Renal cortical epithelial cell (primary cell): Measurements from ENCODE around the gene YWHAE. TPM values are rescaled to one million over a fixed set of nuclear protein-coding genes. Genes with fewer than 3 reads are reported as not detected.
"Not testable (repeated sequence)": the region's sequence is repeated elsewhere in the genome, so short reads cannot be mapped to it uniquely, and the experiment has no call there.

ENCODE experiments used
- DNase-seq: peaks from one replicate; pipeline ENCODE4 v3.0.0-alpha.2; 2011; ENCODE audit warnings: low read depth
- total RNA-seq: library from RNA; depleted of rRNA; stranded (reverse); fragments of >200 nt; gene quantifications from 2 replicates; pipeline ENCODE4 v1.2.3, GENCODE V29; 2014

YWHAE gene
- total RNA-seq: 615 and 1,023 TPM in 2 replicates

DNA sequence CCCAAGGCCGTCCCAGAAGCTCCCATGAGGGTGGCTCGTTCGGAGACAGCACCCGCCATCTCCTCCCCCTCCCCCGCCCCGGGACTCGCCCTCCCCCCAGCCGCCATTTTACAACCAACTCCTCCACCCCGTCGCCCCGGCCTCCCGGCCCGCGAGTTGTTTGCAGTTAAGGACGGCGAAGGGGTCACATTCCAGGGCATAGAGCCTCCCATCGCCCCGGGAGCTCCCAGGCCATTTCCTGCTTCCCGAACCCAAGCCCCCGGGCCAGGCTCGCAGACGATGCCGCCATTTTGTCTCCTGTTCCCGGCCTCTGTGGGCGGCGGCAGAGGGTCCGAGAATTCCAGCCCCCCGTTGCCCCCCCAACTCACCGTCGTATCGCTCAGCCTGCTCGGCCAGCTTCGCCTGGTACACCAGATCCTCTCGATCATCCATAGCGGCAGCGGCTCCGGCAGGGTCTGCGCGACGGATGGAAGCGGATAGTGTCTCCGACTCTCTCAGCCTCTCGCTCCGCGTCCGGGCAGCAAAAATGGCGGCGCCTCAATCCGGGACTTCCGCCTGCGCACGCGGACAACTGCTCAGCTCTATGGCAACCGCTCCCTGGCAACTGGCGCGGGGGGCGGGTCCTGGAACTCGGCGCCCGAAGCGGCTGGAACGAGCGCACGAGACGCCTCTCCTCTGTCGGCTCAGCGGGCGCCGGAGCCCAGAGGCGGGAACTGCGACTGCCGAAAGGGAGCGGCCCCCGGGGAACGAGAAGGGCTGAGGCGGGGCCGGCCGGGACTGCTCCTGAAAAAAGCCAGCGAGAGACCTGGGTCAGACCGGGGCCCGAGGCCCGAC is at the start of gene YWHAE:
Gene YWHAE, minus strand, starts transcription at position 544 of the 834 bp plus-strand sequence. Its CDS starts 112 bp downstream, at position 432.
- DNase-seq: peak; percentile 75

DNA sequence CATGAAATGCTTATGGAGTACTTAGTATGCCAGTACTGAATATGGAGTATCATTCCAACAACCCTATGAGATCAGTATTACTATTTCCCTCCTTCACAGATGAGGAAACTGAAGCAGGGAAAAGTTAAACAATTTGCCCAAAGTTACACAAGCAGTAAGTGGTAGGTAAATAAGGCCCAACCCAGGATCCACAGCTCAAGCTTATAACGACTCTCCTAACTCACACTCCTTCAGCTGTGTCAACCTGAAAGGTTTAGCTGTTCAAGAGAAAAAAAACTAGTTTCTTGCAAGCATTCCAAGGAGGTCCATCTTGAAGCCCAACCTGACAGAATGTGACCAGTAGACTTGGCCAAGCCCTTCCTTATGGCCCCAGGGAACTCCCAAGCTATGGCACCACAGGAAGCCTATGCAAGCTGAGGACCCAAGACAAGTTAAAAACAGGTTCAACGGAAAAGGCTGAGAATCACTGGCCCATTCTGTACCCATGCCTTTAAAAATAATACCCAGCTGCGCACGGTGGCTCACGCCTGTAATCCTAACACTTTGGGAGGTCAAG is 49.5 kb upstream of the YWHAE start:
- DNase-seq: no peak

DNA sequence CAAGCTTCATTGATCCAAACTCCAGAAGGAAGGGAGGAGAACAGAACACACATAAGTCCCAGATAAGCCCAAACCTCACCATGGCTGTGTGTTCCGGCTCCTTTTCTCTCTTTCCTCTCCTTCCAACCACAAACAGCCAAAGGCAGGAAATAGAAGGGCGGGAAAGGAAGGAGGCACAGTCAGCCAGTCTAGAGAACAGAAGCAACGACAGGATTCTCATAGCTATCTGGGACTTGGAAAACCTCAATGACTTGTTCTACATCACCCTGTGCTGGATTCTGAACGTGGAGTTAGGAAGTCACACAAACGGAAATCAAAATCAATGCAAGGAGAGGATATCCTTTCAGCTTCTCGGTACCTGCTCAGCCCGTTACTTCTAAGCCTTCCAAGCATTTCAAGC is 47.0 kb upstream of the YWHAE start:
- DNase-seq: no peak

DNA sequence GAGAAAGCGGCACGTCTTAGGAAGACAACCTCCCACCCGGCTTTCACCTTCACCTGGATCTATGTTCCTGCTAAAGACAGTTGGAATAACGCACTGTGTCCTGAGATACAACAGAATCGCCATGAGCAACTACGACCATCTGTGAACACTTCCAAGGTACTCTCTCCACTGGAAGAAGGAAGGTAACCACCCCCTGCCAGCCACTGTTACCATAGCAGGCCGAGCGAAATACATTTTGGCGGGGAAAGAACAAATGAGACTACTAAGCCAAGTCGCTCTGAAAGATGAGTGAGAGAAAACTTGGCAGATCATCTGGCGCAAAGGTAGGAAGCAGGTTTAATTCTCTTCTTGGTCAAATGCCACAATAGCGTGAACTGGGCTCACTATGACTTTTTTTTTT is 46.2 kb upstream of the YWHAE start:
- DNase-seq: no peak

DNA sequence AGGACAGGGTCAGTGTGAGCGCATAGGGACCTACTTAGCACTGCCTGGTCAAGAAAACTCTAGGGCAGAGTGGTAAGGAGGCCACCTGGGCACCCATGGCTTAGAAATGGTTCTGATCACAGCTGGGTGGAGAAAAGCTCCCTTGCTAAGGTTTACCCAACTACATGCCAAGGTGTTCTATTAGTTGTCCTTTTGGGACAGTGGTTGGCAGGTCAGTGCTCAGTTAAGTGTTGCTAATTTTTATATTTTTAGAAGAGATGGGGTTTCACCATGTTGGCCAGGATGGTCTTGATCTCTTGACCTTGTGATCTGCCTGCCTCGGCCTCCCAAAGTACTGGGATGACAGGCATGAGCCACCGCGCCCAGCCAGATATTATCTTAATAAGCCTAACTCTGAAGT is 45.7 kb upstream of the YWHAE start:
- not testable (repeated sequence) for DNase-seq

DNA sequence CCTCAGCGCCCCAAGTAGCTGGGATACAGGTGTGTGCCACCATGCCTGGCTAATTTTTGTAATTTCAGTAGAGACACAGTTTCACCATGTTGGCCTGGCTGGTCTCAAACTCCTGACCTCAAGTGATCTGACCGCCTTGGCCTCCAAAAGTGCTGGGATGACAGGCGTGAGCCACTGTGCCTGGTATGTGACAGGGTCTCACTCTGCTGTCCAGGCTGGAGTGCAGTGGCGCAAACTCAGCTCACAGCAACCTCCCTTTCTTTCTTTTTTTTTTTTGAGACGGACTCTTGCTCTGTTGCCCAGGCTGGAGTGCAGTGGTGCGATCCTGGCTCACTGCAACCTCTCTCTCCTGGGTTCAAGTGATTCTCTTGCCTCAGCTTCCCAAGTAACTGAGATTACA is 42.7 kb upstream of the YWHAE start:
- DNase-seq: not testable (repeated sequence)

DNA sequence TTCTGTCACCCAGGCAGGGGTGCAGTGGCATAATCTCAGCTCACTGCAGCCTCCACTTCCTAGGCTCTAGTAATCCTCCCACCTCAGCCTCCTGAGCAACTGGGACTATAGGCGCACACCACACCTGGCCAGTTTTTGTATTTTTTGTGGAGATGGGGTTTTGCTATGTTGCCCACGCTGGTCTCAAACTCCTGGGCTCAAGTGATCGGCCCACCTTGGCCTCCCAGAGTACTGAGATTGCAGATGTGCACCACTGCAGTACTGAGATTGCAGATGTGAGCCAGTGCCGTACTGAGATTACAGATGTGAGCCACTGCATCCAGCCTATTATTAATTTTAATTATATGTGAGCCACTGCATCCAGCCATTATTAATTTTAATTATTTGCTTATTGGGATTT is 42.2 kb upstream of the YWHAE start:
- DNase-seq: no peak

DNA sequence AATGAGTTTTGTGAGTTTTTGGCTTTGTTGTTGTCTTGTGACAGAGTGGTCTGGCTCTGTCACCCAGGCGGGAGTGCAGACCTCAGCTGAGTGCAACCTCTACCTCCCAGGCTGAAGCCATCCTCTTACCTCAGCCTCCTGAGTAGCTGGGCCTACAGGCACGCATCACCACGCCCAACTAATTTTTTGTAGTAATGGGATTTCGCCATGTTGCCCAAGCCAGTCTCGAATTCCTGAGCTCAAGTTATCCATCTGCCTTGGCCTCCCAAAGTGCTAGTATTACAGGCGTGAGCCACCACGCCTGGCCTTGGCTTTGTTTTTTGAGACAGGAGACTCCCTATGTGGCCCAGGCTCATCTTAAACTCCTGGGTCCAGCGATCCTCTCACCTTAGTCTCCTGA is 40.9 kb upstream of the YWHAE start:
- no peak for DNase-seq

DNA sequence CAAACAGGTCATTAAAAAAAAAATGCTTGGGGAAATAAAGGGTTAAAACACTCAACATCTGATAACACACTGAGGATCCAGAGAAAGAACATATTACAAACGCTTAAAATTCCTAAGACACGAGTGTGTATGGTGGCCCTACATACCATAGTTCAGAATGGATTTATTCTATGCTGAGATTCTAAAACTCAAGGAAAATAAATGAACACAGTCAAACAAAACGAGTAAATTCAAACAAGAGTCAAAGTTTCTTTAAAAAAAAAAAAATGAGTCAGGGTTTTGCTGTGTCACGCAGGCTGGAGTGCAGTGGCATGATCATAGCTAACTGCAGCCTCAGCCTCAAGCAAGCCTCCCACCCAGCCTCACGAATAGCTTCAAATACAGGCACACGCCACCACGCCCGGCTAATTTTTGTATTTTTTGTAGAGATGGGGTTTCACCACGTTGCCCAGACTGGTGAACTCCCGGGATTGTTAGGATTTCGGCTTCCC is 38.6 kb upstream of the YWHAE start:
- DNase-seq: peak; percentile 51

DNA sequence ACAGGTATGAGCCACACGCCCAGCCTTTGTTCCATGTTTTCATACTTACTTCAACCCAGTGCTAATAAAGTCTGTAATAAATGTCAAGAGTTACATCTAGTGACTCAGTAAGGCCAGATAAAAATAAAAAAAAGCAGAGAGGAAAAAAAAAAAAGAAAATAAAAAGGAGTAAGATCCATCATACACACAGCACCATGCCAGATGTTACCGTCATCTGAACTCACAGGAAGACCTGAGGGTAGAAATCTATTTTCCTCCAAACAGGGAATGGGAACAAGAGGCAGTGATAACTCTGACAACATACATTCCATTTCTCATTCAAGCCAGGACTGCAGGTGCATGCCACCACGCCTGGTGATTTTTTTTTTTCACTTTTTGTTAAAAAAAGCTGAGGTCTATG is 35.3 kb upstream of the YWHAE start:
- DNase-seq: no peak

DNA sequence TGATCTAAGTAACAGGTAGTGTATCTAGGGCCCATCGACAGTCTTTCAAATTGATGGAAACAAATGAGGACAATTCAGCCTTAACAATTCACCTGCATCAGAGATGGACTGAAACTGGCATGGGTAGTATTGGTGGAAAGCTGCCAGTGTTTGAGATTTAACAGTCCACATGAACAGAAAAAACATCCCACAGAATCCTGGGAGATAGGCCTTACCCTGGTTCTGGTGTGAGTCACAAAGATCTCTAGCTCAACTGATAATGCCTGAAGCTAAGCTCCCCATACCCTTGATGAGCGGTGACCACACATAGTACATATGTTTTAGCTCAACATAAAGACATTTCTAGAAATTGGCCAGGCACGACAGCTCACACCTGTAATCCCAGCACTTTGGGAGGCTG is 34.1 kb upstream of the YWHAE start:
- no peak for DNase-seq

DNA sequence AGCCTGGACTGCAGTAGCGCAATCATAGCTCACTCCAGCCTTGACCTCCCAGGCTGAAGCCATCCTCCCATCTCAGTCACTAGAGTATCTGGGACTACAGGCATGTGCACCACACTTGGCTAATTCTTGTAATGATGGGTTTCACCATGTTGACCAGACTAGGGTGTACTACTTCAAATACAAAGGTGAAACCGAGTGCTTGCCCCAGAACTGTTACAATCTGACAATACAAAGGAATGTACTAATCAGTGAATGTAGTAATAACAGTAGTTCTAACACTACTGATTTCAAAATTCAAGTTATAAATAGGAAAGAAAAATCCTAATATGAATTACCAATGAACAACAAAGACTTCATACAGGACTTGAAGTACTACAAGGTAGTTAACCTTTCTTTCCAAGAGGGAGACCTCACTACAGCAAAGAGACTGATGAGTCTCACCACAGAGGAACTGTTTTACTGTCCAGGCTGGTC is 31.6 kb upstream of the YWHAE start:
- no peak for DNase-seq

DNA sequence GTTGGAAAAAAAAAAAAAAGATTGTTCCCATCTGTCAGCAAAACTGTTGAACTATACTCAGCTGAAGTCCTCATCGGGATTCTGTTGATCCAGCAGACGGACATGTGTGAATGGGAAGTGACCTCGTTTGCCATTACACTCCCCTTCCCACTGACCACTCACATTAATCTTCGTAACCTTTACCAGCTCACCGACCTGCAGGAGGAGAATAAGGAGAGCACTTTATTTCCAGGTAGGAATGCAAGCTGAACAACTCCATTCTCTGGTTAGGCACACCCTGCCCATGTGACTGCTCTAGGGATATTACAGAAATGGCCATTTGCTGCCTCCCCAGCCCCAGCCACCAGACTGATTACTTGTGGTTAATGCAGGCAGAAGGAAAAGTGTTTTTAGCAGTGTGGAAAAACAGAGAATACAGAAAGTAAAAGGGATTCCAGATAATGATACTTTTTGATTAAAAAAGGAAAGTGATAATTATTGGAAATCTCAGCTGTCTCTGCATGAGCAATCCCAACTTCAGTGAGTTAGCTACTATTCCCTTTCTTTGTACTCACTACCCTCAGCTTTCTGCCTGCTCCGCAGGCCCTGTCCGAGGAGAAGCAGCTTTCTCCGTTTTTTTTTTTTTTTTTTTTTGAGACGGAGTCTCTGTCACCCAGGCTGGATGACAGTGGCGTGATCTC is 23.6 kb upstream of the YWHAE start:
- peak; percentile 64 for DNase-seq

DNA sequence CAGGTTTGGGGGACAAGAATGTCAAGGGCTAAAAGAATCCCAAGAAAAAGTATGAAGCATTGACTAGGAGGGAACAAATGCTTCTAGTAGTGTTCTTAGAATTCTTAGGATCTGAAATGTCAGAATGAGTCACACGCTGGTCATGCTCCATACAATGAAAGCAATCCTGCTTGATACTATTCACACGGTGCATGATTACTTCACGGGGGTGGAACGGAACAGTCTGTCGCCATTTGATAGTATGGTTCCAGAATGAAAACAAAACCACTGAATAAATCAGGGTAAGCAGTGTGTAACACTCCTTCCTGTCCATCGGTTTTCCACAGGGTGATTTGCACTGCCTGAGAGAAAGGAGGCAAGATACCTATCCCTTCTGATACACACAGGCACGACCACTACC is 22.9 kb upstream of the YWHAE start:
- DNase-seq: peak; percentile 99

DNA sequence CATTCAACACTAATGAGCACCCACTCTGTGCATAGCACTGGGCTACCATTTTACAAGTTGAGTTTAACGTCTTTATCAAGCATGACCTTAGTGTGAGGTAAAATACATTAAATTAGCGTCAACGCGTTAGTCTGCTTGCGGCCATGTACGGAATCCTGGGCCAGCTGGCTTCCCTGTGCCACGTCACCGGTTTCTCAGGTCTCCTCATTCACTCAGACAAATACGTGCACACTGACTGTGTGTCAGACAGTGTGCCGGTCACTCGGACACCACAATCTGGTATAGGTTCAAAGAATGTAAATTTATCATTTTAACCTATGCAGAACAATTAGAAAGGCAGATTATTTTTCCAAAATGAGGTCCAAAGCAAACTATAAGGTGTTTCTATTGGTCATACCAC is 21.4 kb upstream of the YWHAE start:
- DNase-seq: no peak

DNA sequence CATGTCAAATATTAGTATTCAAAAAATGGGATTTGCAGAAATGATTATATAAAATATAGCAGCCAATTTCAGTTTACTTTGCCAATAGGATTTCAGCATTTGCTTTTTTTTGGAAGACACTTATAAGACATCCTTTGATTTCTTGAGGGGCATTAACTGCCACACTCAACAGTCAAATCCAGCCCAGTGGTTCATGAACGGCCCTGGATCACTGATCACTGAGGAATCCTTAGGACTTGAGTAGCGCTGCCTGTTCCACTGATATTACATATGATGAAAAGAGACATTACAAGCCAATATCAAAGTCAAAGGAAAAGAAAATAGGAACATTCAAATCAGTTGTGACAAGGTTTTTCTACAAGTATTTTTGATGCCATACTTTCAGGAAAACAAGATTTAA is 21.0 kb upstream of the YWHAE start:
- DNase-seq: no peak

DNA sequence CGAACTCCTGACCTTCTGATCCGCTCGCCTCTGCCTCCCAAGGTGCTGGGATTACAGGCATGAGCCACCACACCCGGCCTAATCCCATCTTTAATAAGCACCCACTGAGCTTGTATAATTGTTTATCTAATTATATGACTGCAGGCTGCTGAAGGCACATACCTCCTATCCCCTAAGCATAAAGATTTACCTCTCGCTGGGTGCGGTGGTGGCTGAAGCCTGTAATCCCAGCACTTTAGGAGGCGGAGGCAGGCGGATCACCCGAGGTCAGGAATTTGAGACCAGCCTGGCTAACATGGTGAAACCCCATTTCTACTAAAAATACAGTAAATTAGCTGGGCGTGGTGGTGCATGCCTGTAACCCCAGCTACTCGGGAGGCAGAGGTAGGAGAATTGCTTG is 20.1 kb upstream of the YWHAE start:
- DNase-seq: no peak

DNA sequence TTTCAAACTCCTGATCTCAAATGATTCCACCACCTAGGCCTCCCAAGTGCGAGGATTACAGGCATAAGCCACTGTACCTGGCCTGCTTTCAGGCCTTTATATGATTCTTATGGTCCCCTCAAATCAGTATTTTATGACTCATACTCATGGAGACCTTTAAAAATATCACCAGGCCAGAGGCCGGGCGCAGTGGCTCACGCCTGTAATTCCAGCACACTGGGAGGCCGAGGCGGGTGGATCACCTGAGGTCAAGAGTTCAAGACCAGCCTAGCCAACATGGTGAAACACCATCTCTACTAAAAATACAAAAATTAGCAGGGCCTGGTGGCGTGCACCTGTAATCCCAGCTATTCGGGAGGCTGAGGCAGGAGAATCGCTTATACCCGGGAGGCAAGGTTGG is 18.5 kb upstream of the YWHAE start:
- DNase-seq: not testable (repeated sequence)

DNA sequence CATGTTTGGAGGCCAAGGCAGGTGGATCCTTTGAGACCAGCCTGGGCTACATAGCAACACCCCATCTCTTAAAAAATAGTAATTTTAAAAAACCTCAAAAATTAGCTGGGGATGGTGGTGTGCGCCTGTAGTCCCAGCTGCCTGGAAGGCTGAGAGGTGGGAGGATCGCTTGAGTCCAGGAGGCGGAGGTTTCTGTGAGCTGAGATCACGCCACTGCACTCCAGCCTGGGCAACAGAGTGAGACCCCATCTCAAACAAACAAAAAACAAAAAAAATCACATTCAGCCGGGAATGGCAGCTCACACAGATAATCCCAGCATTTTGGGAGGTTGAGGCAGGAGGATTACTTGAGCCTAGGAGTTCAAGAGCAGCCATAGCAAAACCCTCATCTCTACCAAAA is 16.4 kb upstream of the YWHAE start:
- no peak for DNase-seq

DNA sequence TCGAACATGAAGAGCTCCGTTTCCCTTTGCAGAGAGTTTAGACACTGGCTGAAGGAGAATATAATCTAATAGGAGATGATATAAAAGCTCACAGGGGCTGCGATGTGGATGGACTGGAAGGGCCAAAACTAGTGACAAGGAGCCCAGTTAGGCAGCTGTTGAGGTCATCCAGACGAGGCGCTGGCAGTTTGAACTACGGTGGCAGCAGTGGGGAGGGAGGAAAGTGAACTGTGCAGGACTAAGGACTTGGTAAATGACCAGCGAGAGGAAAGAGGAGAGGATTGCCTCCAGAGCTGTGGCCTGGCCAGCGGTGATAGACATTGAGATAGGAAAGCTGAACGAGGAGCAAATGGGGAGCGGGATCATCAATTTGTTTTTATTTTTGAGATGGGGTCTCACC is 14.6 kb upstream of the YWHAE start:
- no peak for DNase-seq

DNA sequence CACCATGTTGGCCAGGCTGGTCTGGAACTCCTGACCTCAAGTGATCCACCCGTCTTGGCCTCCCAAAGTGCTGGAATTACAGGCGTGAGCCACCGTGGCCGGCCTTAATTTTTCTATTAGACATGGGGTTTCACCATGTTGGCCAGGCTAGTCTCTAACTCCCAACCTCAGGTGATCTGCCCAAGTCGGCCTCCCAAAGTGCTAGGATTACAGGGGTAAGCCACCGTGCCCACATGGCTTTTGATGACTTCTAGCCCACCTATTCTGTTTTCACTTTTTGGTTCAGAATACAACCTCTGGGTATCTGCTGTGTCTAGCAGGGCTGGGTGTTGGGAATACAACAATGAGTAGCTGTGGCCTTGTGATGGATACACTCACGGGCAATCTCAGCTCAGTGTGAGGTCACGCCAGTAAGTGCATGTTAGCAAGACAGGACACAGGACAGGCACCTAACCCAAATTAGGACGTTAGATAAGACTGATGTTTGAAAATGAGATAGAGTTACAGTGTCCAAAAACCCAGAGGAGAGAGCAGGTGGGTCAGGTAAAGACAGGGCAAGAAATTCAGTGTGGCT is 14.1 kb upstream of the YWHAE start:
- no peak for DNase-seq

DNA sequence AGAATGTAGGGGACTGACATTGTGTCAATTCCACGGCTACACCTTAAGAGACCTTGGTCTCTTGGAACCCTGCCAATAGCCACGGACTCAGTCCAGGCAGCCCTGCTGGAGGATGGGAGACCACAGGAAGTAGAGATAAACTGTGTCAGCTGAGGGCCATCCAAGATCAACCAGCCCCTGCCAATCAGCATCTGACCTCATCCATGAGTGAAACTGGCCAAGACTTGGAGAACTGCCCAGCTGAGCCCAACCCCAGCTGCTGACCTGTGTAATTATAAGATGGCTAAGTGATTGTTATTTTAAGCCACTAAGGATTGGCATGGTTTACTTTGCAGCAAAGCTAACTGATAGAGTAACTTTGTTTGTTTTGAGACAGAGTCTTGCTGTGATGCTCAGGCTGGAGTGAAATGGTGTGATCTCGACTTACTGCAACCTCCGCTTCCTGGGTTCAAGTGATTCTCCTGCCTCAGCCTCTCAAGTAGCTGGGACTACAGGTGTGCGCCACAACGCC is 13.3 kb upstream of the YWHAE start:
- peak; percentile 95 for DNase-seq
